ENCODE results near the gene STAC3.

STAC3 gene

GRCh38 chr12:57224973-57225679, 25.9 kb downstream of the STAC3 start:
- Mint-ChIP-seq H3K4me1 (ENCODE audit: low read depth) (peaks cover 60% of the 10 kb centered on the region), H3K36me3 (ENCODE audit: low read depth) (peaks cover 10% of the 10 kb centered on the region), H3K9me3 (no peaks in the 10 kb centered on the region), H3K27me3 (peaks cover 71% of the 10 kb centered on the region), H3K27ac (no peak overlapping the region), H3K4me3 (peak overlapping the region; percentile 35)
- DNase-seq, result peak; percentile 72

GRCh38 chr12:57224278-57224972, 26.6 kb downstream of the STAC3 start:
- no peak overlapping the region for H3K4me3 Mint-ChIP-seq
- no peaks in the 10 kb centered on the region for H3K9me3 Mint-ChIP-seq
- peaks cover 76% of the 10 kb centered on the region for H3K27me3 Mint-ChIP-seq

GRCh38 chr12:57223191-57224165, 27.5 kb downstream of the STAC3 start:
- Mint-ChIP-seq H3K9me3 (no peaks in the 10 kb centered on the region), H3K4me1 (ENCODE audit: low read depth) (peaks cover 52% of the 10 kb centered on the region), H3K27ac (no peak overlapping the region), H3K36me3 (ENCODE audit: low read depth) (no peaks in the 10 kb centered on the region), H3K4me3 (no peak overlapping the region), H3K27me3 (peaks cover 86% of the 10 kb centered on the region)
- no peak for DNase-seq

More at GRCh38 chr12:57224278-57224972, 26.6 kb downstream of the STAC3 start:
- H3K4me1 Mint-ChIP-seq (ENCODE audit: low read depth), result peaks cover 61% of the 10 kb centered on the region
- no peak for DNase-seq
- H3K27ac Mint-ChIP-seq, result no peak overlapping the region
- peaks cover 3% of the 10 kb centered on the region for H3K36me3 Mint-ChIP-seq (ENCODE audit: low read depth)

GRCh38 chr12:57222286-57223190, 28.4 kb downstream of the STAC3 start:
- DNase-seq, result no peak
- H3K27ac Mint-ChIP-seq, result no peak overlapping the region

GRCh38 chr12:57221169-57221917, 29.6 kb downstream of the STAC3 start:
- no peaks in the 10 kb centered on the region for H3K9me3 Mint-ChIP-seq
- DNase-seq, result no peak
- H3K36me3 Mint-ChIP-seq (ENCODE audit: low read depth), result no peaks in the 10 kb centered on the region
- H3K27me3 Mint-ChIP-seq, result peaks cover 91% of the 10 kb centered on the region
- H3K27ac Mint-ChIP-seq, result no peak overlapping the region
- no peak overlapping the region for H3K4me3 Mint-ChIP-seq
- peaks cover 47% of the 10 kb centered on the region for H3K4me1 Mint-ChIP-seq (ENCODE audit: low read depth)

More at GRCh38 chr12:57222286-57223190, 28.4 kb downstream of the STAC3 start:
- H3K36me3 Mint-ChIP-seq (ENCODE audit: low read depth), result no peaks in the 10 kb centered on the region
- H3K4me3 Mint-ChIP-seq, result no peak overlapping the region
- no peaks in the 10 kb centered on the region for H3K9me3 Mint-ChIP-seq
- H3K27me3 Mint-ChIP-seq, result peaks cover 93% of the 10 kb centered on the region
- peaks cover 50% of the 10 kb centered on the region for H3K4me1 Mint-ChIP-seq (ENCODE audit: low read depth)

- Mint-ChIP-seq H3K27me3 (peaks cover 89% of the 10 kb centered on the region), H3K4me3 (no peak overlapping the region), H3K27ac (no peak overlapping the region), H3K4me1 (ENCODE audit: low read depth) (peaks cover 46% of the 10 kb centered on the region), H3K9me3 (no peaks in the 10 kb centered on the region), H3K36me3 (ENCODE audit: low read depth) (no peaks in the 10 kb centered on the region)
- no peak for DNase-seq
These were observed 30.2 kb downstream of the STAC3 start for GRCh38 chr12:57220770-57221168.

GRCh38 chr12:57219993-57220754, 30.8 kb downstream of the STAC3 start:
- peaks cover 90% of the 10 kb centered on the region for H3K27me3 Mint-ChIP-seq
- no peak overlapping the region for H3K4me3 Mint-ChIP-seq
- H3K27ac Mint-ChIP-seq, result no peak overlapping the region
- DNase-seq, result no peak
- H3K9me3 Mint-ChIP-seq, result no peaks in the 10 kb centered on the region
- peaks cover 48% of the 10 kb centered on the region for H3K4me1 Mint-ChIP-seq (ENCODE audit: low read depth)
- no peaks in the 10 kb centered on the region for H3K36me3 Mint-ChIP-seq (ENCODE audit: low read depth)

GRCh38 chr12:57219205-57219992, 31.6 kb downstream of the STAC3 start:
- Mint-ChIP-seq H3K9me3 (no peaks in the 10 kb centered on the region), H3K4me1 (ENCODE audit: low read depth) (peaks cover 45% of the 10 kb centered on the region), H3K27ac (no peak overlapping the region), H3K27me3 (peaks cover 91% of the 10 kb centered on the region), H3K4me3 (no peak overlapping the region), H3K36me3 (ENCODE audit: low read depth) (no peaks in the 10 kb centered on the region)
- no peak for DNase-seq

- DNase-seq, result no peak
- Mint-ChIP-seq H3K4me3 (no peak overlapping the region), H3K27me3 (peaks cover 91% of the 10 kb centered on the region), H3K4me1 (ENCODE audit: low read depth) (peaks cover 52% of the 10 kb centered on the region), H3K36me3 (ENCODE audit: low read depth) (no peaks in the 10 kb centered on the region), H3K9me3 (no peaks in the 10 kb centered on the region), H3K27ac (no peak overlapping the region)
These were observed 32.7 kb downstream of the STAC3 start for GRCh38 chr12:57218030-57218853.

- H3K27ac Mint-ChIP-seq, result peak overlapping the region; percentile 48
- H3K4me1 Mint-ChIP-seq (ENCODE audit: low read depth), result peaks cover 46% of the 10 kb centered on the region
- no peaks in the 10 kb centered on the region for H3K9me3 Mint-ChIP-seq
- H3K27me3 Mint-ChIP-seq, result peaks cover 81% of the 10 kb centered on the region
- peak; percentile 58 for DNase-seq
- no peaks in the 10 kb centered on the region for H3K36me3 Mint-ChIP-seq (ENCODE audit: low read depth)
- peak overlapping the region; percentile 73 for H3K4me3 Mint-ChIP-seq
These were observed 33.8 kb downstream of the STAC3 start for GRCh38 chr12:57216921-57217879.
